IMR-90 (cell line): ENCODE results near the gene SPATA31D3. TPM values are rescaled to one million over a fixed set of nuclear protein-coding genes. Genes with fewer than 3 reads are reported as not detected.

Source experiments
- polyA plus RNA-seq, 3 experiments: library from polyadenylated mRNA; depleted of rRNA; stranded (reverse); fragments of >200 nt; gene quantifications; 2 replicates each; pipeline ENCODE4 v1.2.3, GENCODE V29; 2012; ENCODE audit warnings: low replicate concordance in 1 of 3
- total RNA-seq: library from RNA; depleted of rRNA; stranded (reverse); fragments of >200 nt; gene quantifications from 2 replicates; pipeline ENCODE4 v1.2.3, GENCODE V29; 2012; rRNA removed

Gene SPATA31D3
- total and polyA plus RNA-seq, 2 of the 4 experiments (the other 2 are of a cell fraction) = not detected

Other genes with a start within 250 kb of the SPATA31D3 start
- not detected in 2 replicates for gene SPATA31D4, start 15.1 kb upstream of the SPATA31D3 start, total RNA-seq
- gene SPATA31D4, start 15.1 kb upstream of the SPATA31D3 start, polyA plus RNA-seq (2012; rRNA removed) = not detected in 2 replicates
- gene SPATA31D1, start 45.3 kb downstream of the SPATA31D3 start, total RNA-seq = not detected in 2 replicates
- not detected in 2 replicates for gene SPATA31D1, start 45.3 kb downstream of the SPATA31D3 start, polyA plus RNA-seq (2012; rRNA removed)